Keratinocyte (primary cell): ENCODE data around the gene ZNF462. TPM values are rescaled to one million over a fixed set of nuclear protein-coding genes. Genes with fewer than 3 reads are reported as not detected.

Experiments
- DNase-seq: peaks from one replicate; pipeline ENCODE4 v3.0.0-alpha.2; 2011; ENCODE audit warnings: low read depth, missing footprints, low spot score
- FAIRE-seq: peaks from 2 replicates; lab custom pipeline; 2011; peaks lifted over from hg19 to GRCh38; lab: Jason Lieb, UNC
- H2AFZ ChIP-seq: 2 replicates; pipeline ENCODE4 v1.6.0; 2012; ENCODE audit warnings: low read length, control low read depth, inconsistent platforms; ENCODE audit not compliant: control insufficient read depth
- H3K27ac ChIP-seq: 2 replicates; pipeline ENCODE4 v1.5.1; 2011; ENCODE audit warnings: low read length; ENCODE audit not compliant: control insufficient read depth, insufficient read depth
- H3K27me3 ChIP-seq: 3 replicates; pipeline ENCODE4 v1.6.0; 2011; ENCODE audit warnings: low read length; ENCODE audit not compliant: control insufficient read depth, insufficient read depth; ENCODE audit errors: extremely low read depth
- H3K36me3 ChIP-seq, 2 experiments: 2 replicates in 1 of 2; 3 replicates in 1 of 2; pipeline ENCODE4 v1.5.1; 2011; ENCODE audit warnings: low read length in 2 of 2, mild to moderate bottlenecking in 1 of 2; ENCODE audit not compliant: control insufficient read depth in 2 of 2, insufficient read depth in 2 of 2; ENCODE audit errors: extremely low read depth in 1 of 2
- H3K4me1 ChIP-seq: 3 replicates; pipeline ENCODE4 v1.5.1; 2011; ENCODE audit warnings: low read length; ENCODE audit not compliant: control insufficient read depth, insufficient read depth; ENCODE audit errors: extremely low read depth
- H3K4me2 ChIP-seq: 3 replicates; pipeline ENCODE4 v1.6.0; 2011; ENCODE audit warnings: low read depth, low read length; ENCODE audit not compliant: control insufficient read depth, insufficient read depth; ENCODE audit errors: extremely low read depth
- H3K4me3 ChIP-seq, 3 experiments: fragments of 200-600 bp in 1 of 3; sonication (generic) in 1 of 3; 2 replicates in 2 of 3; 3 replicates in 1 of 3; pipeline ENCODE4 v1.5.1; 2011 to 2016; ENCODE audit warnings: low read length in 3 of 3, mild to moderate bottlenecking in 3 of 3, control low read depth in 2 of 3, inconsistent platforms in 1 of 3, low read depth in 1 of 3, mixed read lengths in 1 of 3, mixed run types in 1 of 3, moderate library complexity in 1 of 3; ENCODE audit not compliant: control insufficient read depth in 2 of 3, insufficient read depth in 2 of 3; ENCODE audit errors: extremely low read depth in 1 of 3
- H3K79me2 ChIP-seq: 2 replicates; pipeline ENCODE4 v1.6.0; 2012; ENCODE audit warnings: low read length; ENCODE audit not compliant: control insufficient read depth, insufficient read depth
- H3K9ac ChIP-seq: 3 replicates; pipeline ENCODE4 v1.6.0; 2011; ENCODE audit warnings: low read length; ENCODE audit not compliant: control insufficient read depth, insufficient read depth; ENCODE audit errors: extremely low read depth
- H3K9me1 ChIP-seq: 3 replicates; pipeline ENCODE4 v1.6.0; 2011; ENCODE audit warnings: low read length; ENCODE audit not compliant: control insufficient read depth, insufficient read depth; ENCODE audit errors: extremely low read depth
- H3K9me3 ChIP-seq: 2 replicates; pipeline ENCODE4 v1.5.1; 2012; ENCODE audit warnings: low read depth, low read length; ENCODE audit not compliant: control insufficient read depth
- H4K20me1 ChIP-seq: 3 replicates; pipeline ENCODE4 v1.6.0; 2011; ENCODE audit warnings: low read length; ENCODE audit not compliant: control insufficient read depth, insufficient read depth; ENCODE audit errors: extremely low read depth
- CTCF ChIP-seq, 3 experiments: IDR thresholded peaks in 1 of 3; conservative IDR thresholded peaks in 1 of 3; optimal IDR thresholded peaks in 1 of 3; 2 replicates in 2 of 3; 3 replicates in 1 of 3; pipeline versions ENCODE3 to v1.5.1; 2011; ENCODE audit warnings: low read length in 3 of 3, mild to moderate bottlenecking in 3 of 3, moderate library complexity in 2 of 3, control low read depth in 1 of 3, inconsistent platforms in 1 of 3; ENCODE audit not compliant: insufficient read depth in 2 of 3; ENCODE audit errors: extremely low read depth in 1 of 3
- EZH2 ChIP-seq: IDR thresholded peaks from one replicate; pipeline ENCODE4 v1.6.1; 2012; ENCODE audit warnings: inconsistent platforms, mild to moderate bottlenecking, low read length, moderate library complexity
- dilution Hi-C: fragments of 300-500 bp; cut with MboI; formaldehyde crosslinking; loops from one replicate; pipeline ENCODE4 v1.7.0; 2020; ENCODE audit warnings: low sequenced_read_pairs; ENCODE audit not compliant: extremely low pct_ligation_motif_present
- polyA plus RNA-seq, 5 experiments: library from polyadenylated mRNA; depleted of rRNA in 3 of 5; stranded (reverse) in 3 of 5; stranded (forward) in 1 of 5; unstranded in 1 of 5; fragments of >200 nt; gene quantifications; 1 replicate in 1 of 5; 2 replicates in 3 of 5; 3 replicates in 1 of 5; pipeline versions ENCODE4 v1.2.1 to v1.2.3, GENCODE V29; 2011 to 2012; ENCODE audit warnings: missing spikeins in 2 of 5, low read depth in 1 of 5, low replicate concordance in 1 of 5

Gene ZNF462
- polyA plus RNA-seq, 1 donor (not counting 4 experiments of a cell fraction or from before 2014, with no cell fraction given): 7.8 TPM

- no peaks in the 10 kb centered on the region for H3K9me1 ChIP-seq
- DNase-seq (no peak), FAIRE-seq (no peak)
- no peaks in the 10 kb centered on the region for H3K79me2 ChIP-seq
- H3K27me3 ChIP-seq: no peaks in the 10 kb centered on the region
- no peak overlapping the region for H3K4me2 ChIP-seq
- H3K4me1 ChIP-seq: peaks cover 26% of the 10 kb centered on the region
- no peak overlapping the region for H3K27ac ChIP-seq
- H3K4me3 ChIP-seq: no peak overlapping the region
- no peaks in the 10 kb centered on the region for H4K20me1 ChIP-seq
- no peaks in the 10 kb centered on the region for H3K9me3 ChIP-seq
- TF ChIP-seq EZH2: no peak
- no peak for TF ChIP-seq CTCF (optimal IDR thresholded peaks at IDR 0.05 in 1 of 3, IDR thresholded peaks at IDR 0.05 in 1 of 3, conservative IDR thresholded peaks at IDR 0.05 in 1 of 3; ENCODE audit: extremely low read depth in 1 of 3, insufficient read depth in 2 of 3, low read length in 3 of 3)
- no peak overlapping the region for H2AFZ ChIP-seq
- dilution Hi-C loops: no loop called here
- no peak overlapping the region for H3K9ac ChIP-seq
- peaks cover 0 to 3% of the 10 kb centered on the region in 2 experiments for H3K36me3 ChIP-seq
These were observed 98.7 kb downstream of the ZNF462 start for GRCh38 chr9:106961623-106962022.

GRCh38 chr9:106962122-106962521, 99.2 kb downstream of the ZNF462 start:
- Histone ChIP-seq H3K4me1 (peaks cover 26% of the 10 kb centered on the region), H4K20me1 (no peaks in the 10 kb centered on the region), H3K4me3 (no peak overlapping the region), H3K27ac (no peak overlapping the region), H2AFZ (no peak overlapping the region), H3K9ac (no peak overlapping the region), H3K36me3 (peaks cover 0 to 3% of the 10 kb centered on the region in 2 experiments), H3K27me3 (no peaks in the 10 kb centered on the region), H3K4me2 (no peak overlapping the region), H3K79me2 (no peaks in the 10 kb centered on the region), H3K9me3 (no peaks in the 10 kb centered on the region), H3K9me1 (no peaks in the 10 kb centered on the region)
- no peak for FAIRE-seq
- TF ChIP-seq EZH2 (no peak), CTCF (optimal IDR thresholded peaks at IDR 0.05 in 1 of 3, IDR thresholded peaks at IDR 0.05 in 1 of 3, conservative IDR thresholded peaks at IDR 0.05 in 1 of 3; ENCODE audit: extremely low read depth in 1 of 3, insufficient read depth in 2 of 3, low read length in 3 of 3) (no peak)
- dilution Hi-C loops: no loop called here
- no peak for DNase-seq
